ENCODE data around the gene MBD5.

DNA sequence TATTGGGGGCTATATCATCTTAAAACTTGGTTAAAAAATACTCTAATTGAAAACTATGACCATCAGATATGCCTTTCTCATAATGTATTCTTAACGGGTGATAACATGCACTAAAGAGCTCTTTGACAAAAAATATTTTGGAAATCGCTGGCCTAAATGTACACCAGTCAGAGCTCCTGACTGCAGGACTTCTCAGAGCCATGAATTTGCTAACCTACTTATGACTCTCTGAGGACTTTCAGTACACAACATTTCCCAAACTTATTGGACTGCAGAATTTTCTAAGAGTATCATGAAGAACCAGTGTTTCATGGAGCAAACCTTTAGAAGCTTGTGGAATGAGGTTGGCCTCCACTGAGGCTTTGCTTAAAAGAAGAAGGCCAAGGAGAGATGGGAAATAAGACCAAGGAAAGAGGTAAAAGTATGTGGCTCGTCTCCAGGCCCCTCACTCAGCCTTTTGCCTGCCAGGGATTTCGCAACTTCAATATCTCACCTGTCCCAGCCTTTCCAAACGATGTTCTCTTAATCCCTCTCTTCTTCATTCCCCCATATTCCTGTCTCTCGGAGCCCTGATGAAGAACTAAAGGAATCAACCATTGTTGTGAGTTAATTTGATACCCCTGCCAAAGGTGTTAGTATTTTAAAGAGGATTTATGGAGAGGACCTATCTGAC is 534.9 kb downstream of the MBD5 start:
- TF ChIP-seq ZNF384 (IDR thresholded peaks at IDR 0.05), result no peak
- no peak for TF ChIP-seq PKNOX1 (IDR thresholded peaks at IDR 0.05)
- no peak for TF ChIP-seq SP1 (IDR thresholded peaks at IDR 0.05)
